OCI-LY7 (cell line): Measurements from ENCODE around the gene SERPINA3.

Experiments
- CTCF ChIP-seq: fragments of 200-600 bp; sonication (generic); conservative IDR thresholded peaks from 2 replicates; pipeline ENCODE4 v1.5.1; 2014; ENCODE audit warnings: mild to moderate bottlenecking, antibody characterized with exemption, low read length, moderate library complexity, mixed read lengths
- EZH2phosphoT487 ChIP-seq: fragments of 200-600 bp; sonication (generic); IDR thresholded peaks from 2 replicates; pipeline ENCODE4 v1.6.1; 2018; ENCODE audit warnings: low read depth, borderline replicate concordance, mild to moderate bottlenecking, mixed run types, antibody characterized with exemption, low read length, moderate library complexity, mixed read lengths

GRCh38 chr14:94631050-94631449, 18.9 kb downstream of the SERPINA3 start:
- TF ChIP-seq CTCF = no peak
- no peak for TF ChIP-seq EZH2phosphoT487
